MM.1S (cell line): ENCODE data around the gene MEA1.

Experiments used
- EZH2 ChIP-seq: fragments of 300-600 bp; sonication (generic); optimal IDR thresholded peaks from 2 replicates; pipeline ENCODE3; 2017; ENCODE audit warnings: low read depth, mild to moderate bottlenecking, antibody characterized with exemption, low read length, mixed read lengths
- EZH2phosphoT487 ChIP-seq: fragments of 300-600 bp; sonication (generic); IDR thresholded peaks from 2 replicates; pipeline ENCODE4 v1.6.1; 2018; ENCODE audit warnings: antibody characterized with exemption, low read length
- TF ChIP-seq, protein P1 (sequence below): fragments of 300-600 bp; sonication (generic); IDR thresholded peaks from 2 replicates; pipeline ENCODE4 v1.5.1; 2016; ENCODE audit warnings: antibody characterized with exemption, low read length, mixed read lengths

DNA sequence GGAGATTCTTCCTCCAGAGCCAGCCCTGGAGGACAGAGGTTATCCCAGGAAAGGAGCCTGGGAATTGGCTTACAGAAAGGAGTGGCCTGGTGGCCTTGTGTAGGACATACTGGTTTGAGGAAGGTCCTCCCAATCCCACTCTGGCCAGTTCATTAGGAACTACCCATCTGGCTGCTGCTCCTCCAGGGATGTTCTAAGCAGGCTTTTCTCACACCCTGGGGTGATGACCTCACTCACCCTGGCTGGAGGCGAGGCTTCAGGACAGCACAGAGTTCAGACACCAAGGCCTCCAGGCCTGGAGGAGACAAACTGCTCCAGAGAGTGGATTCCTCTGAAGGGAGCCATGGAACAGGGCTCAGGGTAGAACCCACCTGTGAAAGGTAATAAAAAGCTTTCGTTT lies 44.3 kb downstream of the MEA1 start:
- TF ChIP-seq EZH2 (no peak), EZH2phosphoT487 (no peak)
- TF ChIP-seq, protein P1, sequence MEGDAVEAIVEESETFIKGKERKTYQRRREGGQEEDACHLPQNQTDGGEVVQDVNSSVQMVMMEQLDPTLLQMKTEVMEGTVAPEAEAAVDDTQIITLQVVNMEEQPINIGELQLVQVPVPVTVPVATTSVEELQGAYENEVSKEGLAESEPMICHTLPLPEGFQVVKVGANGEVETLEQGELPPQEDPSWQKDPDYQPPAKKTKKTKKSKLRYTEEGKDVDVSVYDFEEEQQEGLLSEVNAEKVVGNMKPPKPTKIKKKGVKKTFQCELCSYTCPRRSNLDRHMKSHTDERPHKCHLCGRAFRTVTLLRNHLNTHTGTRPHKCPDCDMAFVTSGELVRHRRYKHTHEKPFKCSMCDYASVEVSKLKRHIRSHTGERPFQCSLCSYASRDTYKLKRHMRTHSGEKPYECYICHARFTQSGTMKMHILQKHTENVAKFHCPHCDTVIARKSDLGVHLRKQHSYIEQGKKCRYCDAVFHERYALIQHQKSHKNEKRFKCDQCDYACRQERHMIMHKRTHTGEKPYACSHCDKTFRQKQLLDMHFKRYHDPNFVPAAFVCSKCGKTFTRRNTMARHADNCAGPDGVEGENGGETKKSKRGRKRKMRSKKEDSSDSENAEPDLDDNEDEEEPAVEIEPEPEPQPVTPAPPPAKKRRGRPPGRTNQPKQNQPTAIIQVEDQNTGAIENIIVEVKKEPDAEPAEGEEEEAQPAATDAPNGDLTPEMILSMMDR: no peak
